CD4-positive, alpha-beta T cell (primary cell): ENCODE data around the gene TMEM170A. TPM values are rescaled to one million over a fixed set of nuclear protein-coding genes. Genes with fewer than 3 reads are reported as not detected.
"Not testable (repeated sequence)": the region's sequence is repeated elsewhere in the genome, so short reads cannot be mapped to it uniquely, and the experiment has no call there.

Source experiments
- ATAC-seq: fragments of 200-7000 bp; cut with Tn5 transposase; one replicate; pipeline ENCODE4 v1.10.0; 2022; ENCODE audit warnings: mild to moderate bottlenecking; ENCODE audit not compliant: poor library complexity
- CTCF ChIA-PET: fragments of 350-600 bp; sonication (Branson Sonifier 250); formaldehyde crosslinking; loops from one replicate; lab custom pipeline; 2021; ENCODE audit warnings: antibody characterized with exemption, inconsistent platforms; lab: Charles Lee
- POLR2A ChIA-PET: fragments of 350-600 bp; sonication (Branson Sonifier 250); formaldehyde crosslinking; loops from one replicate; lab custom pipeline; 2021; ENCODE audit warnings: antibody characterized with exemption, inconsistent platforms; lab: Charles Lee
- DNase-seq, 14 experiments: peaks; one replicate each; pipeline ENCODE4 v3.0.0-alpha.2; 2013 to 2020; ENCODE audit warnings: mixed read lengths in 2 of 14
- H3K27ac ChIP-seq, 2 donors: one replicate each; pipeline versions ENCODE4 v1.5.1 to v1.7.0; 2013; ENCODE audit warnings: low read length in 2 of 2, low read depth in 1 of 2, mild to moderate bottlenecking in 1 of 2
- H3K27me3 ChIP-seq, 2 experiments: 1 replicate in 1 of 2; 2 replicates in 1 of 2; pipeline versions ENCODE4 v1.6.1 to v1.7.0; 2013; ENCODE audit warnings: low read length in 2 of 2, control low read depth in 1 of 2, mild to moderate bottlenecking in 1 of 2, moderate library complexity in 1 of 2; ENCODE audit not compliant: insufficient read depth in 2 of 2, control insufficient read depth in 1 of 2
- H3K36me3 ChIP-seq: one replicate; pipeline ENCODE4 v1.6.1; 2013; ENCODE audit warnings: low read length, control low read depth; ENCODE audit not compliant: insufficient read depth
- H3K4me1 ChIP-seq: one replicate; pipeline ENCODE4 v1.6.1; 2013; ENCODE audit warnings: low read length, control low read depth; ENCODE audit not compliant: insufficient read depth
- H3K4me3 ChIP-seq: one replicate; pipeline ENCODE4 v1.5.1; 2013; ENCODE audit warnings: mild to moderate bottlenecking, low read length, moderate library complexity
- H3K9me3 ChIP-seq, 2 experiments: 1 replicate in 1 of 2; 2 replicates in 1 of 2; pipeline versions ENCODE4 v1.6.1 to v1.7.0; 2013; ENCODE audit warnings: low read length in 2 of 2, mild to moderate bottlenecking in 2 of 2, control low read depth in 1 of 2, moderate library complexity in 1 of 2; ENCODE audit not compliant: control insufficient read depth in 1 of 2, insufficient read depth in 1 of 2
- H3K27ac Mint-ChIP-seq: one replicate; pipeline ENCODE4 v1.8.0; 2020; ENCODE audit warnings: mixed read lengths
- H3K27me3 Mint-ChIP-seq: one replicate; pipeline ENCODE4 v1.8.0; 2021; ENCODE audit warnings: mixed read lengths
- H3K36me3 Mint-ChIP-seq: one replicate; pipeline ENCODE4 v1.8.0; 2021; ENCODE audit warnings: low read depth, mixed read lengths
- H3K4me1 Mint-ChIP-seq: one replicate; pipeline ENCODE4 v1.8.0; 2021; ENCODE audit warnings: low read depth, mixed read lengths
- H3K4me3 Mint-ChIP-seq: one replicate; pipeline ENCODE4 v1.8.0; 2020; ENCODE audit warnings: mild to moderate bottlenecking, mixed read lengths
- H3K9me3 Mint-ChIP-seq: one replicate; pipeline ENCODE4 v1.8.0; 2020; ENCODE audit warnings: mixed read lengths
- CTCF ChIP-seq: fragments of 200-600 bp; IDR thresholded peaks from one replicate; pipeline ENCODE4 v1.8.0; 2022; ENCODE audit warnings: antibody characterized with exemption, mild to moderate bottlenecking
- intact Hi-C, 2 experiments: fragments of 100-400 bp; cut with DNase I in 1 of 2; cut with micrococcal nuclease in 1 of 2; formaldehyde crosslinking; loops; one replicate each; pipeline versions ENCODE4 v1.15.1 to v1.9.0; 2023 to 2025; cut with DNase I, micrococcal nuclease
- total RNA-seq, 174 experiments: library from RNA in 2 of 174; stranded (reverse) in 2 of 174; gene quantifications; one replicate each; pipeline ENCODE4 v1.2.3 and lab custom pipeline; 2021 to 2026

The TMEM170A gene
- total RNA-seq, 2 experiments from 2014 or later, result 34.3 to 37.8 TPM

GRCh38 chr16:75503801-75504200 lies 39.3 kb upstream of the TMEM170A start:
- Mint-ChIP-seq H3K36me3 (no peaks in the 10 kb centered on the region), H3K4me3 (no peak overlapping the region), H3K27me3 (peaks cover 6% of the 10 kb centered on the region), H3K4me1 (no peaks in the 10 kb centered on the region), H3K27ac (no peak overlapping the region), H3K9me3 (no peaks in the 10 kb centered on the region)
- Histone ChIP-seq H3K4me3 (no peak overlapping the region), H3K4me1 (no peaks in the 10 kb centered on the region), H3K9me3 (no peaks in the 10 kb centered on the region), H3K27ac (no peak overlapping the region), H3K27me3 (peaks cover 0 to 6% of the 10 kb centered on the region in 2 experiments), H3K36me3 (no peaks in the 10 kb centered on the region)
- no peak for TF ChIP-seq CTCF
- CTCF ChIA-PET, result no interaction called here
- POLR2A ChIA-PET, result no interaction called here
- ATAC-seq (no peak), DNase-seq (no peak)
- intact Hi-C loops, result no loop called here

GRCh38 chr16:75502916-75503605 lies 38.6 kb upstream of the TMEM170A start:
- no peaks in the 10 kb centered on the region for H3K36me3 Mint-ChIP-seq
- ChIA-PET POLR2A (no interaction called here), CTCF (no interaction called here)
- no peak overlapping the region for H3K4me3 Mint-ChIP-seq
- Histone ChIP-seq H3K27ac (no peak overlapping the region), H3K4me3 (no peak overlapping the region), H3K27me3 (peaks cover 0 to 6% of the 10 kb centered on the region in 2 experiments), H3K4me1 (no peaks in the 10 kb centered on the region), H3K9me3 (no peaks in the 10 kb centered on the region), H3K36me3 (no peaks in the 10 kb centered on the region)
- ATAC-seq, result no peak
- intact Hi-C loops, result no loop called here
- no peak overlapping the region for H3K27ac Mint-ChIP-seq
- H3K27me3 Mint-ChIP-seq, result peaks cover 6% of the 10 kb centered on the region
- no peak for DNase-seq
- H3K9me3 Mint-ChIP-seq, result no peaks in the 10 kb centered on the region
- no peak for TF ChIP-seq CTCF
- no peaks in the 10 kb centered on the region for H3K4me1 Mint-ChIP-seq

- POLR2A ChIA-PET, H3K4me1 Mint-ChIP-seq, CTCF ChIA-PET: not testable (repeated sequence)
These were observed 37.3 kb upstream of the TMEM170A start for GRCh38 chr16:75501820-75502219.

GRCh38 chr16:75501359-75501758 lies 36.9 kb upstream of the TMEM170A start:
- H3K27ac ChIP-seq, result no peak overlapping the region
- Mint-ChIP-seq H3K36me3 (no peaks in the 10 kb centered on the region), H3K9me3 (no peaks in the 10 kb centered on the region), H3K27ac (no peak overlapping the region), H3K27me3 (peaks cover 20% of the 10 kb centered on the region), H3K4me3 (no peak overlapping the region), H3K4me1 (no peaks in the 10 kb centered on the region)
- intact Hi-C loops, result no loop called here
- DNase-seq, result no peak
- no peaks in the 10 kb centered on the region for H3K4me1 ChIP-seq
- H3K9me3 ChIP-seq, result no peaks in the 10 kb centered on the region
- TF ChIP-seq CTCF, result no peak
- no peaks in the 10 kb centered on the region for H3K36me3 ChIP-seq
- H3K4me3 ChIP-seq, result no peak overlapping the region
- ATAC-seq, result no peak
- ChIA-PET POLR2A (no interaction called here), CTCF (no interaction called here)
- peaks cover 0 to 10% of the 10 kb centered on the region in 2 experiments for H3K27me3 ChIP-seq

More at GRCh38 chr16:75501820-75502219, 37.3 kb upstream of the TMEM170A start:
- H3K36me3 Mint-ChIP-seq, H3K27ac Mint-ChIP-seq, H3K27ac ChIP-seq, ATAC-seq, H3K4me3 Mint-ChIP-seq, H3K9me3 Mint-ChIP-seq, H3K4me3 ChIP-seq, DNase-seq, H3K36me3 ChIP-seq, H3K9me3 ChIP-seq, H3K4me1 ChIP-seq, intact Hi-C loops: not testable (repeated sequence)
- peaks cover 17% of the 10 kb centered on the region for H3K27me3 Mint-ChIP-seq
- peaks cover 0 to 11% of the 10 kb centered on the region in 2 experiments for H3K27me3 ChIP-seq

GRCh38 chr16:75498605-75499322 lies 34.3 kb upstream of the TMEM170A start:
- H3K4me3 ChIP-seq, H3K27ac Mint-ChIP-seq, DNase-seq, intact Hi-C loops, ATAC-seq, H3K4me3 Mint-ChIP-seq, H3K9me3 ChIP-seq, CTCF ChIA-PET, H3K27ac ChIP-seq, H3K36me3 Mint-ChIP-seq, H3K36me3 ChIP-seq, H3K9me3 Mint-ChIP-seq, H3K4me1 Mint-ChIP-seq, H3K4me1 ChIP-seq: not testable (repeated sequence)
- POLR2A ChIA-PET, result interaction anchor here (1.9 kb wide), 1 partner anchor 19 kb away, joined by 4 read pairs; no protein-coding TSS in a partner anchor
- H3K27me3 ChIP-seq, result peaks cover 14 to 21% of the 10 kb centered on the region in 2 experiments
- peaks cover 27% of the 10 kb centered on the region for H3K27me3 Mint-ChIP-seq
